Measurements from ENCODE around the gene FAM185A.

- TF ChIP-seq, protein P1, sequence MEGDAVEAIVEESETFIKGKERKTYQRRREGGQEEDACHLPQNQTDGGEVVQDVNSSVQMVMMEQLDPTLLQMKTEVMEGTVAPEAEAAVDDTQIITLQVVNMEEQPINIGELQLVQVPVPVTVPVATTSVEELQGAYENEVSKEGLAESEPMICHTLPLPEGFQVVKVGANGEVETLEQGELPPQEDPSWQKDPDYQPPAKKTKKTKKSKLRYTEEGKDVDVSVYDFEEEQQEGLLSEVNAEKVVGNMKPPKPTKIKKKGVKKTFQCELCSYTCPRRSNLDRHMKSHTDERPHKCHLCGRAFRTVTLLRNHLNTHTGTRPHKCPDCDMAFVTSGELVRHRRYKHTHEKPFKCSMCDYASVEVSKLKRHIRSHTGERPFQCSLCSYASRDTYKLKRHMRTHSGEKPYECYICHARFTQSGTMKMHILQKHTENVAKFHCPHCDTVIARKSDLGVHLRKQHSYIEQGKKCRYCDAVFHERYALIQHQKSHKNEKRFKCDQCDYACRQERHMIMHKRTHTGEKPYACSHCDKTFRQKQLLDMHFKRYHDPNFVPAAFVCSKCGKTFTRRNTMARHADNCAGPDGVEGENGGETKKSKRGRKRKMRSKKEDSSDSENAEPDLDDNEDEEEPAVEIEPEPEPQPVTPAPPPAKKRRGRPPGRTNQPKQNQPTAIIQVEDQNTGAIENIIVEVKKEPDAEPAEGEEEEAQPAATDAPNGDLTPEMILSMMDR (IDR thresholded peaks at IDR 0.05), result no peak
- TF ChIP-seq POLR2A (IDR thresholded peaks at IDR 0.05), result no peak
Measured at GRCh38 chr7:102811942-102812678, 63.3 kb downstream of the FAM185A start.
